Activated CD8-positive, alpha-beta memory T cell treated with anti-CD3 and anti-CD28 coated beads, Interleukin-2, amount 50 U/mL, for 24 hours (primary cell): Measurements from ENCODE around the gene SPEM1.

ENCODE experiments used
- DNase-seq: peaks from one replicate; pipeline ENCODE4 v3.0.0-alpha.2; 2020; ENCODE audit errors: extremely low read depth

Gene SPEM1

GRCh38 chr17:7418472-7419152 lies 1.5 kb upstream of the SPEM1 start:
- DNase-seq, result no peak

DNA sequence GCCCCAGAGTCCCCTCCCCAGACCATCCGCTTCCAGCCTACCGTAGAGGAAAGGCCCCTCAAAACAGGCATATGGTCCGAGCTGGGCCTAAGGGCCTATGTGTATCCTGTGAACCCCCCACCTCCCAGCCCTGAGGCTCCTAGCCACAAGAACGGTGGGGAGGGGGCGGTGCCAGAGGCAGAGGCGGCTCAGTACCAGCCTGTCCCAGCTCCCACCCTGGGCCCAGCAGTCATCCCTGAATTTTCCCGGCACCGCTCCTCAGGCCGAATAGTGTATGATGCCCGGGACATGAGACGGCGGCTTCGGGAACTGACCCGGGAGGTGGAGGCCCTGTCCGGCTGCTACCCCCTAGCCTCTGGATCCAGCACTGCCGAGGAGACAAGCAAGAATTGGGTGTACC lies 1.1 kb downstream of the SPEM1 start:
- no peak for DNase-seq

- no peak for DNase-seq
Measured at GRCh38 chr17:7423679-7424078, 3.6 kb downstream of the SPEM1 start.

DNA sequence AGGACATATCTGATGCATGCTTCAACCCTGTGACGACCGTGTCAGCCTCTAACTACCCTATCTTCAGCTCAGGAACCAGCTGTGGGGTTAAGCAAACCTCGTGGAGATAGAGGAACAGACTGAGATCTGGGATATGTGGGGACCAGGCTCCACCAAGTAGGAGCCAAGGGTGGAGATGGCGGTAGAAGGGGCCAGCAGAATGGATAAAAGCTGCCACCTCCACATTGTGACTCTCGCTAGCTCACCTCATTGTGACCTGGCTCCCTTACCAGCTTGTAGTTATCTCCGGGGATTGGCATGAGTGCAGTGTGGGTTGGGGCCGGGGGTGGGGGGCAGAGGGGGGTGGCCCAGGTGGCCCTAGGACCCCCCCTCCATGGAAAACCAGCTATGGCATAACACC lies 5.2 kb downstream of the SPEM1 start, which contains the start of gene SPEM2:
SPEM2 (plus strand) TSS at position 301 of the 400 bp plus-strand sequence; CDS start at position 374, 73 bp downstream.
- DNase-seq, result no peak

DNA sequence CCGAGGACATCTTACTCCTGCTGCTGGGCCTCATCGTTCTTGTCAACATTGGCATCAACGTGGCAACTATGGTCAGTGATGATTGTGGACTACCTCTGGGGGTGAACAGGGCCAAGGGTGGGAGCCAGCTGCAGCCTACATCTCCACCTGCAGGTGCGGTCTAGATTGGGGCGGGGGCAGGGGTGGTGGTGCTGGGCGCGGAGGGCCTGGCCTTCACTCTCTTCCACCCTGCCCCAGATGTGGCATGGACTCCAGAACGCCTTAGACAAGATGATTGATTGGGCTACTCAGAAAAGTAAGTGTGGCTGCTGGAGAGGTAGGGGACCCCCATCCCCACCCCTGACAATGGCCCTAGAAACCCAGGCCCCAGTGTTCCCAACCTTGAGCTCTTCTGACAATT lies 5.6 kb downstream of the SPEM1 start:
- no peak for DNase-seq

- DNase-seq, result no peak
Measured at GRCh38 chr17:7426203-7426863, 6.2 kb downstream of the SPEM1 start.

GRCh38 chr17:7426896-7427489 lies 6.9 kb downstream of the SPEM1 start:
- DNase-seq, result no peak

GRCh38 chr17:7427549-7427948 lies 7.4 kb downstream of the SPEM1 start:
- DNase-seq, result no peak

GRCh38 chr17:7428557-7428956 lies 8.4 kb downstream of the SPEM1 start, which contains the start of gene SPEM3:
Gene SPEM3, plus strand, starts transcription at chr17:7428857. Its CDS starts 46 bp downstream, at chr17:7428903.
- DNase-seq, result no peak

GRCh38 chr17:7429722-7430121 lies 9.6 kb downstream of the SPEM1 start:
- DNase-seq, result no peak

DNA sequence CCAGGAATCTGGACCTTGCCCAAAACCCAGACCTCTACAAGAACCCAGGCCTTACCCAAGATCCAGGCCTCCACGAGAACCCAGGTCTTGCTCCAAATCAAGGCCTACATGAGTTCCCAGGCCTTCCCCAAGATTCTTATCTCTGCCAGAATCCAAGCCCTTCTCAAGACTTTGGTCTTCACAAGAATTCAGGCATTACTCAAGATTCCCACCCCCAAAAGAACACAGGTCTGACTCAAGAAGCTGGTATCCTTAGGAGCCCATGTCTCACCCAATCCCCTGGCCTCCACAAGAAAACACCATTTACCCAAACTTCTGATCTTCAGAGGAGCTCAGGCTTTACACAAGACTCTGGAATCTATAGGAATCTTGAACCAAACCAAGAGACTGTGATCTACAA lies 11.1 kb downstream of the SPEM1 start:
- no peak for DNase-seq

- DNase-seq, result no peak
Measured at GRCh38 chr17:7432296-7432695, 12.2 kb downstream of the SPEM1 start.

GRCh38 chr17:7435676-7436555 lies 15.8 kb downstream of the SPEM1 start:
- no peak for DNase-seq

- DNase-seq, result peak; percentile 34
Measured at GRCh38 chr17:7436556-7437368, 16.6 kb downstream of the SPEM1 start.

DNA sequence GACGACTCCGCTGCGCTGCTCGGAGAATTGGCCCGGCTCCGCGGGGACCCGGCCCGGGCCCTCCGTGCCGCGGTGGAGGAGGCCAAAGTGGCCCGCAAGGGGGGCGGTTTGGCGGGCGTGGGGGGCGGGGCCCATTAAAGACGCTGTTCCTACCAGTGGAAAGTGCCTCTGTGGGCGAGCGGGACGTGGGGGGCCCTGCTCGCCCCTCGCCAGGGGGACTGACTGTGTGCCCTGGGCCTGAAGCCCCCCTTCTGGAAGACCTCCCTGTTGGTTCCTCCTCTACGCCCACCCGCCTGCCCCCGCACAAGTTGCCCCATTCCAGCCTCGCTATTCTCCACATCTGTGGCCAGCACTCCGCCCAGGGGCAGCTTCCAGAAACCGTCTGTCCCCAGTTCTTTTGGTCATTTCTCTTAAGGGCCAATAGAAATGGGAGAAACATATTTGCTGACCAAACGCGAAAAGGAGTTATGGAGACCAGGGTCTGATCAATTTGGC lies 17.3 kb downstream of the SPEM1 start:
- DNase-seq, result no peak

GRCh38 chr17:7437950-7438614 lies 18.0 kb downstream of the SPEM1 start:
- DNase-seq, result peak; percentile 8

GRCh38 chr17:7438656-7439460 lies 18.7 kb downstream of the SPEM1 start:
- DNase-seq, result no peak

GRCh38 chr17:7439462-7440112 lies 19.5 kb downstream of the SPEM1 start, which contains the start of gene FGF11:
Gene FGF11, plus strand, starts transcription at chr17:7439512. Its CDS starts 109 bp downstream, at chr17:7439621.
- no peak for DNase-seq
